H9 (cell line): ENCODE results near the gene XBP1. TPM values are rescaled to one million over a fixed set of nuclear protein-coding genes. Genes with fewer than 3 reads are reported as not detected.

Source experiments
- DNase-seq: peaks from one replicate; pipeline ENCODE4 v3.0.0-alpha.2; 2017
- H2AFZ ChIP-seq: one replicate; pipeline ENCODE4 v1.6.1; 2013; ENCODE audit warnings: mild to moderate bottlenecking, low read length, control low read depth, moderate library complexity
- H2AK5ac ChIP-seq: 2 replicates; pipeline ENCODE4 v1.6.1; 2013; ENCODE audit warnings: low read length, control low read depth, mixed read lengths; ENCODE audit not compliant: insufficient read length
- H2BK120ac ChIP-seq: one replicate; pipeline ENCODE4 v1.6.1; 2013; ENCODE audit warnings: low read depth, mild to moderate bottlenecking, low read length, control low read depth, inconsistent platforms; ENCODE audit not compliant: poor library complexity, severe bottlenecking
- H2BK12ac ChIP-seq: 2 replicates; pipeline ENCODE4 v1.6.1; 2013; ENCODE audit warnings: low read length, control low read depth, mixed read lengths, low read depth; ENCODE audit not compliant: insufficient read length
- H2BK15ac ChIP-seq: 2 replicates; pipeline ENCODE4 v1.6.1; 2013; ENCODE audit warnings: low read depth, low read length, control low read depth
- H2BK20ac ChIP-seq: one replicate; pipeline ENCODE4 v1.6.1; 2013; ENCODE audit warnings: low read depth, mild to moderate bottlenecking, low read length, control low read depth, inconsistent platforms; ENCODE audit not compliant: poor library complexity, severe bottlenecking
- H2BK5ac ChIP-seq: 2 replicates; pipeline ENCODE4 v1.6.1; 2013; ENCODE audit warnings: low read length, control low read depth, mixed read lengths; ENCODE audit not compliant: insufficient read length
- H3K14ac ChIP-seq: 2 replicates; pipeline ENCODE4 v1.6.1; 2013; ENCODE audit warnings: low read length, control low read depth; ENCODE audit not compliant: insufficient read depth
- H3K18ac ChIP-seq: 2 replicates; pipeline ENCODE4 v1.6.1; 2013; ENCODE audit warnings: low read depth, mild to moderate bottlenecking, mixed read lengths, low read length, control low read depth; ENCODE audit not compliant: insufficient read length
- H3K23ac ChIP-seq: 2 replicates; pipeline ENCODE4 v1.6.1; 2013; ENCODE audit warnings: low read length, control low read depth, mixed read lengths, low read depth; ENCODE audit not compliant: insufficient read length
- H3K23me2 ChIP-seq: 2 replicates; pipeline ENCODE4 v1.6.1; 2013; ENCODE audit warnings: low read depth, mild to moderate bottlenecking, mixed read lengths, low read length, control low read depth; ENCODE audit not compliant: insufficient read length, poor library complexity, severe bottlenecking
- H3K27ac ChIP-seq: 2 replicates; pipeline ENCODE4 v1.5.1; 2013; ENCODE audit warnings: low read length, control low read depth, mixed read lengths, low read depth; ENCODE audit not compliant: insufficient read length
- H3K27me3 ChIP-seq: 2 replicates; pipeline ENCODE4 v1.6.1; 2013; ENCODE audit warnings: low read length, control low read depth, inconsistent platforms; ENCODE audit not compliant: insufficient read depth
- H3K4ac ChIP-seq: 2 replicates; pipeline ENCODE4 v1.6.1; 2013; ENCODE audit warnings: low read depth, mild to moderate bottlenecking, control low read depth, inconsistent platforms, low read length, moderate library complexity
- H3K4me1 ChIP-seq: 2 replicates; pipeline ENCODE4 v1.6.1; 2013; ENCODE audit warnings: low read length, control low read depth, inconsistent platforms; ENCODE audit not compliant: insufficient read depth
- H3K4me2 ChIP-seq: 2 replicates; pipeline ENCODE4 v1.6.1; 2013; ENCODE audit warnings: low read length, control low read depth, mixed read lengths; ENCODE audit not compliant: insufficient read length, insufficient read depth
- H3K56ac ChIP-seq: 2 replicates; pipeline ENCODE4 v1.6.1; 2013; ENCODE audit warnings: low read depth, mild to moderate bottlenecking, mixed read lengths, low read length, control low read depth; ENCODE audit not compliant: insufficient read length
- H3K79me1 ChIP-seq: 2 replicates; pipeline ENCODE4 v1.6.1; 2013; ENCODE audit warnings: low read depth, mild to moderate bottlenecking, moderate library complexity, low read length, control low read depth, inconsistent platforms; ENCODE audit not compliant: insufficient read depth, poor library complexity, severe bottlenecking
- H3K79me2 ChIP-seq: 2 replicates; pipeline ENCODE4 v1.6.1; 2013; ENCODE audit warnings: low read length, control low read depth, inconsistent platforms; ENCODE audit not compliant: insufficient read depth
- H3K9ac ChIP-seq: 2 replicates; pipeline ENCODE4 v1.6.1; 2013; ENCODE audit warnings: low read length, control low read depth, mixed read lengths; ENCODE audit not compliant: insufficient read length; ENCODE audit errors: extremely low read depth
- H3K9me3 ChIP-seq: one replicate; pipeline ENCODE4 v1.6.1; 2013; ENCODE audit warnings: low read depth, low read length, inconsistent platforms; ENCODE audit not compliant: control insufficient read depth
- H3T11ph ChIP-seq: one replicate; pipeline ENCODE4 v1.6.1; 2013; ENCODE audit warnings: mild to moderate bottlenecking, low read length, control low read depth, inconsistent platforms
- H4K20me1 ChIP-seq: one replicate; pipeline ENCODE4 v1.6.1; 2013; ENCODE audit not compliant: control insufficient read depth, insufficient read length, insufficient read depth
- H4K5ac ChIP-seq: 2 replicates; pipeline ENCODE4 v1.6.1; 2013; ENCODE audit warnings: low read depth, mild to moderate bottlenecking, mixed read lengths, low read length, control low read depth; ENCODE audit not compliant: insufficient read length
- H4K8ac ChIP-seq: replicated peaks from 2 replicates; pipeline ENCODE4 v1.6.1; 2013; ENCODE audit warnings: low read length, control low read depth, mixed read lengths, low read depth; ENCODE audit not compliant: insufficient read length
- H4K91ac ChIP-seq: 2 replicates; pipeline ENCODE4 v1.6.1; 2013; ENCODE audit warnings: low read depth, mild to moderate bottlenecking, moderate library complexity, mixed read lengths, low read length, control low read depth; ENCODE audit not compliant: insufficient read length
- H3K27ac Mint-ChIP-seq, 3 experiments: 2 replicates in 2 of 3; 3 replicates in 1 of 3; pipeline ENCODE4 v1.8.0; 2020 to 2021; ENCODE audit warnings: mixed read lengths in 3 of 3, mild to moderate bottlenecking in 1 of 3, moderate library complexity in 1 of 3
- H3K27me3 Mint-ChIP-seq: 2 replicates; pipeline ENCODE4 v1.8.0; 2021; ENCODE audit warnings: low read depth, mild to moderate bottlenecking, moderate library complexity, mixed read lengths
- H3K36me3 Mint-ChIP-seq, 3 experiments: 2 replicates in 2 of 3; 3 replicates in 1 of 3; pipeline ENCODE4 v1.8.0; 2020 to 2021; ENCODE audit warnings: low read depth in 3 of 3, mixed read lengths in 3 of 3; ENCODE audit not compliant: insufficient read depth in 1 of 3
- H3K4me1 Mint-ChIP-seq, 2 experiments: 2 replicates each; pipeline ENCODE4 v1.8.0; 2020; ENCODE audit warnings: mixed read lengths in 2 of 2
- H3K4me3 Mint-ChIP-seq, 2 experiments: 2 replicates in 1 of 2; 3 replicates in 1 of 2; pipeline ENCODE4 v1.8.0; 2020 to 2021; ENCODE audit warnings: mild to moderate bottlenecking in 2 of 2, mixed read lengths in 2 of 2, moderate library complexity in 1 of 2
- H3K9me3 Mint-ChIP-seq, 2 experiments: 2 replicates in 1 of 2; 3 replicates in 1 of 2; pipeline ENCODE4 v1.8.0; 2020; ENCODE audit warnings: mild to moderate bottlenecking in 2 of 2, mixed read lengths in 2 of 2, moderate library complexity in 1 of 2
- WGBS: extraction: QIAGEN DNeasy Blood & Tissue Kit; methylation state at CpG from one replicate; pipeline ENCODE4 v1.1.7; 2013; ENCODE audit warnings: missing lambda C conversion rate, low lambda C conversion rate, mixed read lengths; ENCODE audit not compliant: insufficient read length; ENCODE audit errors: extremely low coverage; 5-methylcytosine and 5-hydroxymethylcytosine counted together
- total RNA-seq: library from RNA; stranded (reverse); gene quantifications from 2 replicates; pipeline ENCODE4 v1.2.1, GENCODE V29; 2021
- TF ChIP-seq, protein P1 (sequence below): fragments of 200-600 bp; sonication (generic); conservative IDR thresholded peaks from 3 replicates; pipeline ENCODE4 v1.8.0; 2021; ENCODE audit warnings: antibody characterized with exemption, mild to moderate bottlenecking

XBP1 gene
- total RNA-seq, 1 experiment from 2014 or later, result 114 TPM

DNA sequence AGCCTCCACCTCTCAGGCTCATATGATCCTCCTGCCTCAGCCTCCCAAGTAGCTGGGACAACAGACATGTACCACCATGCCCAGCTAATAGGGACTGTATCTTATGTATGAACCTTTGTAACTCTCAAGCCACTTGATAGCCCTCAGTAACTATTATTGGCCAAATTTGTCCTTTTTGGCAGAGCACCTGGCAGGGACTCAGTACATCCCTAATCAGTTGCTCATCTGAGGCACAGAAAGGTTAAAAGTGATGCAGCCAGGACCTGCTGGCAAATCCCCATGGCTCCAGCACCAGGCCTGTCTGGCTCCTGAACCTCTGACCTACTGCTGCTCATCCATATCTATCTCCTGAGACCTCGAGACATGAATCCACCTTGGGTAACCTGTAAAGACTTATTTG lies 21.1 kb upstream of the XBP1 start:
- Histone ChIP-seq H2BK5ac (no peak overlapping the region), H3T11ph (no peak overlapping the region), H3K4ac (no peak overlapping the region), H3K9me3 (no peaks in the 10 kb centered on the region), H3K56ac (no peak overlapping the region), H3K23ac (no peak overlapping the region), H2BK12ac (no peak overlapping the region), H3K14ac (no peak overlapping the region), H3K4me1 (peaks cover 7% of the 10 kb centered on the region; the same call in 1 of the 2 replicates), H3K9ac (no peak overlapping the region), H4K91ac (no peak overlapping the region), H4K8ac (no peak overlapping the region), H2BK120ac (no peak overlapping the region), H4K5ac (no peak overlapping the region), H3K23me2 (no peaks in the 10 kb centered on the region), H2AFZ (no peak overlapping the region), H3K79me2 (no peaks in the 10 kb centered on the region), H3K27me3 (no peaks in the 10 kb centered on the region), H2AK5ac (no peak overlapping the region), H3K4me2 (no peak overlapping the region), H3K18ac (no peak overlapping the region), H3K27ac (no peak overlapping the region), H2BK15ac (no peak overlapping the region), H4K20me1 (no peaks in the 10 kb centered on the region), H3K79me1 (no peaks in the 10 kb centered on the region), H2BK20ac (no peak overlapping the region)
- no CpG with 5 or more reads among the region's 1 CpG for WGBS
- DNase-seq, result no peak
- TF ChIP-seq, protein P1, sequence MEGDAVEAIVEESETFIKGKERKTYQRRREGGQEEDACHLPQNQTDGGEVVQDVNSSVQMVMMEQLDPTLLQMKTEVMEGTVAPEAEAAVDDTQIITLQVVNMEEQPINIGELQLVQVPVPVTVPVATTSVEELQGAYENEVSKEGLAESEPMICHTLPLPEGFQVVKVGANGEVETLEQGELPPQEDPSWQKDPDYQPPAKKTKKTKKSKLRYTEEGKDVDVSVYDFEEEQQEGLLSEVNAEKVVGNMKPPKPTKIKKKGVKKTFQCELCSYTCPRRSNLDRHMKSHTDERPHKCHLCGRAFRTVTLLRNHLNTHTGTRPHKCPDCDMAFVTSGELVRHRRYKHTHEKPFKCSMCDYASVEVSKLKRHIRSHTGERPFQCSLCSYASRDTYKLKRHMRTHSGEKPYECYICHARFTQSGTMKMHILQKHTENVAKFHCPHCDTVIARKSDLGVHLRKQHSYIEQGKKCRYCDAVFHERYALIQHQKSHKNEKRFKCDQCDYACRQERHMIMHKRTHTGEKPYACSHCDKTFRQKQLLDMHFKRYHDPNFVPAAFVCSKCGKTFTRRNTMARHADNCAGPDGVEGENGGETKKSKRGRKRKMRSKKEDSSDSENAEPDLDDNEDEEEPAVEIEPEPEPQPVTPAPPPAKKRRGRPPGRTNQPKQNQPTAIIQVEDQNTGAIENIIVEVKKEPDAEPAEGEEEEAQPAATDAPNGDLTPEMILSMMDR, result no peak
- H3K4me1 Mint-ChIP-seq, result peaks cover 16 to 18% of the 10 kb centered on the region in 2 experiments; a peak in 3 of 4 replicates
- no peaks in the 10 kb centered on the region for H3K27me3 Mint-ChIP-seq
- H3K9me3 Mint-ChIP-seq, result no peaks in the 10 kb centered on the region
- no peak overlapping the region for H3K4me3 Mint-ChIP-seq
- H3K36me3 Mint-ChIP-seq, result peaks cover 0 to 4% (median 0%) of the 10 kb centered on the region in 3 experiments; a peak in 2 of 7 replicates
- no peak overlapping the region; a peak in 1 of 7 replicates for H3K27ac Mint-ChIP-seq
